GM23338 (cell line): ENCODE data around the gene COX7B2. TPM values are rescaled to one million over a fixed set of nuclear protein-coding genes. Genes with fewer than 3 reads are reported as not detected.

Experiments
- ATAC-seq: fragments of 200-7000 bp; cut with Tn5 transposase; 3 replicates; pipeline ENCODE4 v1.9.1; 2020
- DNase-seq: peaks from one replicate; pipeline ENCODE4 v3.0.0-alpha.2; 2015; ENCODE audit warnings: low spot score
- H2AFZ ChIP-seq: fragments of 200-600 bp; sonication (generic); 2 replicates; pipeline ENCODE4 v1.8.0; 2016; ENCODE audit warnings: antibody characterized with exemption, mild to moderate bottlenecking, moderate library complexity
- H3F3A ChIP-seq: fragments of 200-600 bp; sonication (generic); replicated peaks from 2 replicates; pipeline ENCODE4 v1.8.0; 2017; ENCODE audit warnings: antibody characterized with exemption, mixed run types, low read depth
- H3K27ac ChIP-seq: fragments of 200-600 bp; sonication (generic); 2 replicates; pipeline ENCODE4 v1.6.1; 2016; ENCODE audit warnings: low read depth
- H3K27me3 ChIP-seq: fragments of 200-600 bp; sonication (generic); 2 replicates; pipeline ENCODE4 v1.8.0; 2016; ENCODE audit warnings: mild to moderate bottlenecking, mixed run types, moderate library complexity; ENCODE audit not compliant: insufficient read depth
- H3K36me3 ChIP-seq: fragments of 200-600 bp; sonication (generic); 2 replicates; pipeline ENCODE4 v1.8.0; 2016; ENCODE audit warnings: mild to moderate bottlenecking; ENCODE audit not compliant: insufficient read depth
- H3K4me1 ChIP-seq: fragments of 200-600 bp; sonication (generic); 2 replicates; pipeline ENCODE4 v1.8.0; 2016; ENCODE audit warnings: mild to moderate bottlenecking, moderate library complexity; ENCODE audit not compliant: insufficient read depth
- H3K4me2 ChIP-seq: fragments of 200-600 bp; sonication (generic); 2 replicates; pipeline ENCODE4 v1.7.1; 2017; ENCODE audit warnings: mixed run types
- H3K4me3 ChIP-seq: fragments of 200-600 bp; sonication (generic); 2 replicates; pipeline ENCODE4 v1.6.1; 2016; ENCODE audit warnings: mixed run types
- H3K79me2 ChIP-seq: fragments of 200-600 bp; sonication (generic); replicated peaks from 2 replicates; pipeline ENCODE4 v1.8.0; 2017; ENCODE audit warnings: mild to moderate bottlenecking; ENCODE audit not compliant: insufficient read depth
- H3K9me2 ChIP-seq: fragments of 200-600 bp; sonication (generic); 2 replicates; pipeline ENCODE4 v1.8.0; 2017; ENCODE audit not compliant: insufficient read depth
- H4K20me1 ChIP-seq: fragments of 200-600 bp; sonication (generic); replicated peaks from 2 replicates; pipeline ENCODE4 v1.8.0; 2017; ENCODE audit warnings: mild to moderate bottlenecking; ENCODE audit not compliant: insufficient read depth
- H3K27ac Mint-ChIP-seq: 2 replicates; pipeline ENCODE4 v1.8.0; 2020; ENCODE audit warnings: inconsistent platforms, mild to moderate bottlenecking, moderate library complexity, mixed read lengths
- H3K27me3 Mint-ChIP-seq: 3 replicates; pipeline ENCODE4 v1.8.0; 2022; ENCODE audit warnings: low read depth, mild to moderate bottlenecking, moderate library complexity, mixed read lengths, inconsistent platforms; ENCODE audit not compliant: insufficient read depth, poor library complexity
- H3K36me3 Mint-ChIP-seq: 3 replicates; pipeline ENCODE4 v1.8.0; 2021; ENCODE audit warnings: low read depth, mild to moderate bottlenecking, inconsistent platforms, moderate library complexity, mixed read lengths
- H3K4me1 Mint-ChIP-seq: 3 replicates; pipeline ENCODE4 v1.8.0; 2020; ENCODE audit warnings: mild to moderate bottlenecking, inconsistent platforms, mixed read lengths
- H3K4me3 Mint-ChIP-seq: 3 replicates; pipeline ENCODE4 v1.8.0; 2021; ENCODE audit warnings: moderate library complexity, mild to moderate bottlenecking, inconsistent platforms, mixed read lengths
- H3K9me3 Mint-ChIP-seq: 3 replicates; pipeline ENCODE4 v1.8.0; 2020; ENCODE audit warnings: moderate library complexity, mild to moderate bottlenecking, inconsistent platforms, mixed read lengths
- CREB1 ChIP-seq: fragments of 250-450 bp; sonication (Bioruptor Pico); IDR thresholded peaks from 2 replicates; pipeline ENCODE4 v1.5.0; 2020; ENCODE audit warnings: low read depth, mild to moderate bottlenecking, moderate library complexity
- EZH2 ChIP-seq: fragments of 200-600 bp; sonication (generic); IDR thresholded peaks from one replicate; pipeline ENCODE4 v1.8.0; 2017; ENCODE audit warnings: antibody characterized with exemption, mild to moderate bottlenecking, low read depth; ENCODE audit not compliant: unreplicated experiment
- EZH2phosphoT487 ChIP-seq: fragments of 200-600 bp; sonication (generic); IDR thresholded peaks from one replicate; pipeline ENCODE4 v1.8.1; 2018; ENCODE audit warnings: antibody characterized with exemption; ENCODE audit not compliant: unreplicated experiment
- JUNB ChIP-seq: IDR thresholded peaks from one replicate; pipeline ENCODE4 v1.6.1; 2016; ENCODE audit warnings: antibody characterized with exemption; ENCODE audit not compliant: unreplicated experiment
- NANOG ChIP-seq: IDR thresholded peaks from 2 replicates; pipeline ENCODE4 v1.6.1; 2016; ENCODE audit warnings: antibody characterized with exemption, borderline replicate concordance
- POLR2AphosphoS5 ChIP-seq: IDR thresholded peaks from 2 replicates; pipeline ENCODE4 v1.6.1; 2016; ENCODE audit warnings: antibody characterized with exemption, low read depth
- STAT1 ChIP-seq: IDR thresholded peaks from one replicate; pipeline ENCODE4 v1.6.1; 2016; ENCODE audit warnings: antibody characterized with exemption; ENCODE audit not compliant: unreplicated experiment
- ZNF114 ChIP-seq: fragments of 250-450 bp; sonication (Bioruptor Pico); IDR thresholded peaks from 2 replicates; pipeline ENCODE4 v1.5.0; 2020; ENCODE audit warnings: mild to moderate bottlenecking, moderate library complexity
- ZNF331 ChIP-seq: fragments of 250-450 bp; sonication (Bioruptor Pico); IDR thresholded peaks from 2 replicates; pipeline ENCODE4 v1.5.0; 2020; ENCODE audit warnings: low read depth, mild to moderate bottlenecking, moderate library complexity
- polyA plus RNA-seq: library from polyadenylated mRNA; unstranded; fragments of >200 nt; fragmentation: Nextera tagmentation; extraction: Ambion mirVana; gene quantifications from 2 replicates; pipeline ENCODE4 v1.2.1, GENCODE V29; 2016
- total RNA-seq: library from RNA; depleted of rRNA; stranded (reverse); fragments of >200 nt; shearing (Covaris generic); gene quantifications from 2 replicates; pipeline ENCODE4 v1.2.3, GENCODE V29; 2014
- TF ChIP-seq, protein P1 (sequence below): IDR thresholded peaks from one replicate; pipeline ENCODE4 v1.6.1; 2018; ENCODE audit warnings: antibody characterized with exemption; ENCODE audit not compliant: unreplicated experiment
- TF ChIP-seq, protein P2 (sequence below): fragments of 250-450 bp; sonication (Bioruptor Pico); IDR thresholded peaks from 2 replicates; pipeline ENCODE4 v1.5.0; 2020; ENCODE audit warnings: mild to moderate bottlenecking, moderate library complexity
- TF ChIP-seq, protein P3 (sequence below), 2 experiments: fragments of 200-600 bp in 1 of 2; sonication (generic) in 1 of 2; conservative IDR thresholded peaks; 2 replicates each; pipeline versions ENCODE4 v1.5.1 to v1.6.1; 2016 to 2017; ENCODE audit warnings: antibody characterized with exemption in 2 of 2, low read depth in 2 of 2, mild to moderate bottlenecking in 2 of 2, moderate library complexity in 1 of 2
- TF ChIP-seq, protein P4 (sequence below): IDR thresholded peaks from 2 replicates; pipeline ENCODE4 v1.6.1; 2016; ENCODE audit warnings: antibody characterized with exemption

Gene COX7B2
- total and polyA plus RNA-seq, 2 experiments from 2014 or later = not detected

DNA sequence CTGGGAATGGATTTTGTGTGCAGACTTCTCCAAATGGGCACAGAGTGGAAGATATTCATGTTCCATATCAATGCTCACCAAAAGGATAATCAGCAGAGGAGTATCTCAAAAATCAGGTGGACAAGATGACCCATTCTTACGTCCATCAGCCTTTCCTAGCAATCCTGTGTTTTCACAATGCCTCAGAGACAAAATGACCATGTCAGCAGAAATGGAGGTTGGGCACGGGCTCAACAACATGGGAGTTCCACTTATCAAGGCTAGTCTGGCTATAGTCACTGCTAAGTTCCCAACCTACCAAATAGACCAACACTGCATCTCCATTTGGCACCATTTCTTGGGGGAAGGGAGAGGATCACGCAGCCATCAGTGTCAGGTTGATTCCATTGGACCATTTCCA, 179.0 kb downstream of the COX7B2 start:
- H3K27ac ChIP-seq = no peak overlapping the region
- H3K36me3 Mint-ChIP-seq = peaks cover 41% of the 10 kb centered on the region
- no peak overlapping the region for H3K4me3 Mint-ChIP-seq
- H3K36me3 ChIP-seq = no peaks in the 10 kb centered on the region
- H3K79me2 ChIP-seq = no peaks in the 10 kb centered on the region
- no peak for TF ChIP-seq ZNF331 (CRISPR knock-in tag)
- no peak for TF ChIP-seq EZH2phosphoT487
- TF ChIP-seq, protein P1, sequence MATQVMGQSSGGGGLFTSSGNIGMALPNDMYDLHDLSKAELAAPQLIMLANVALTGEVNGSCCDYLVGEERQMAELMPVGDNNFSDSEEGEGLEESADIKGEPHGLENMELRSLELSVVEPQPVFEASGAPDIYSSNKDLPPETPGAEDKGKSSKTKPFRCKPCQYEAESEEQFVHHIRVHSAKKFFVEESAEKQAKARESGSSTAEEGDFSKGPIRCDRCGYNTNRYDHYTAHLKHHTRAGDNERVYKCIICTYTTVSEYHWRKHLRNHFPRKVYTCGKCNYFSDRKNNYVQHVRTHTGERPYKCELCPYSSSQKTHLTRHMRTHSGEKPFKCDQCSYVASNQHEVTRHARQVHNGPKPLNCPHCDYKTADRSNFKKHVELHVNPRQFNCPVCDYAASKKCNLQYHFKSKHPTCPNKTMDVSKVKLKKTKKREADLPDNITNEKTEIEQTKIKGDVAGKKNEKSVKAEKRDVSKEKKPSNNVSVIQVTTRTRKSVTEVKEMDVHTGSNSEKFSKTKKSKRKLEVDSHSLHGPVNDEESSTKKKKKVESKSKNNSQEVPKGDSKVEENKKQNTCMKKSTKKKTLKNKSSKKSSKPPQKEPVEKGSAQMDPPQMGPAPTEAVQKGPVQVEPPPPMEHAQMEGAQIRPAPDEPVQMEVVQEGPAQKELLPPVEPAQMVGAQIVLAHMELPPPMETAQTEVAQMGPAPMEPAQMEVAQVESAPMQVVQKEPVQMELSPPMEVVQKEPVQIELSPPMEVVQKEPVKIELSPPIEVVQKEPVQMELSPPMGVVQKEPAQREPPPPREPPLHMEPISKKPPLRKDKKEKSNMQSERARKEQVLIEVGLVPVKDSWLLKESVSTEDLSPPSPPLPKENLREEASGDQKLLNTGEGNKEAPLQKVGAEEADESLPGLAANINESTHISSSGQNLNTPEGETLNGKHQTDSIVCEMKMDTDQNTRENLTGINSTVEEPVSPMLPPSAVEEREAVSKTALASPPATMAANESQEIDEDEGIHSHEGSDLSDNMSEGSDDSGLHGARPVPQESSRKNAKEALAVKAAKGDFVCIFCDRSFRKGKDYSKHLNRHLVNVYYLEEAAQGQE = no peak
- no peak for TF ChIP-seq JUNB
- TF ChIP-seq, protein P2, sequence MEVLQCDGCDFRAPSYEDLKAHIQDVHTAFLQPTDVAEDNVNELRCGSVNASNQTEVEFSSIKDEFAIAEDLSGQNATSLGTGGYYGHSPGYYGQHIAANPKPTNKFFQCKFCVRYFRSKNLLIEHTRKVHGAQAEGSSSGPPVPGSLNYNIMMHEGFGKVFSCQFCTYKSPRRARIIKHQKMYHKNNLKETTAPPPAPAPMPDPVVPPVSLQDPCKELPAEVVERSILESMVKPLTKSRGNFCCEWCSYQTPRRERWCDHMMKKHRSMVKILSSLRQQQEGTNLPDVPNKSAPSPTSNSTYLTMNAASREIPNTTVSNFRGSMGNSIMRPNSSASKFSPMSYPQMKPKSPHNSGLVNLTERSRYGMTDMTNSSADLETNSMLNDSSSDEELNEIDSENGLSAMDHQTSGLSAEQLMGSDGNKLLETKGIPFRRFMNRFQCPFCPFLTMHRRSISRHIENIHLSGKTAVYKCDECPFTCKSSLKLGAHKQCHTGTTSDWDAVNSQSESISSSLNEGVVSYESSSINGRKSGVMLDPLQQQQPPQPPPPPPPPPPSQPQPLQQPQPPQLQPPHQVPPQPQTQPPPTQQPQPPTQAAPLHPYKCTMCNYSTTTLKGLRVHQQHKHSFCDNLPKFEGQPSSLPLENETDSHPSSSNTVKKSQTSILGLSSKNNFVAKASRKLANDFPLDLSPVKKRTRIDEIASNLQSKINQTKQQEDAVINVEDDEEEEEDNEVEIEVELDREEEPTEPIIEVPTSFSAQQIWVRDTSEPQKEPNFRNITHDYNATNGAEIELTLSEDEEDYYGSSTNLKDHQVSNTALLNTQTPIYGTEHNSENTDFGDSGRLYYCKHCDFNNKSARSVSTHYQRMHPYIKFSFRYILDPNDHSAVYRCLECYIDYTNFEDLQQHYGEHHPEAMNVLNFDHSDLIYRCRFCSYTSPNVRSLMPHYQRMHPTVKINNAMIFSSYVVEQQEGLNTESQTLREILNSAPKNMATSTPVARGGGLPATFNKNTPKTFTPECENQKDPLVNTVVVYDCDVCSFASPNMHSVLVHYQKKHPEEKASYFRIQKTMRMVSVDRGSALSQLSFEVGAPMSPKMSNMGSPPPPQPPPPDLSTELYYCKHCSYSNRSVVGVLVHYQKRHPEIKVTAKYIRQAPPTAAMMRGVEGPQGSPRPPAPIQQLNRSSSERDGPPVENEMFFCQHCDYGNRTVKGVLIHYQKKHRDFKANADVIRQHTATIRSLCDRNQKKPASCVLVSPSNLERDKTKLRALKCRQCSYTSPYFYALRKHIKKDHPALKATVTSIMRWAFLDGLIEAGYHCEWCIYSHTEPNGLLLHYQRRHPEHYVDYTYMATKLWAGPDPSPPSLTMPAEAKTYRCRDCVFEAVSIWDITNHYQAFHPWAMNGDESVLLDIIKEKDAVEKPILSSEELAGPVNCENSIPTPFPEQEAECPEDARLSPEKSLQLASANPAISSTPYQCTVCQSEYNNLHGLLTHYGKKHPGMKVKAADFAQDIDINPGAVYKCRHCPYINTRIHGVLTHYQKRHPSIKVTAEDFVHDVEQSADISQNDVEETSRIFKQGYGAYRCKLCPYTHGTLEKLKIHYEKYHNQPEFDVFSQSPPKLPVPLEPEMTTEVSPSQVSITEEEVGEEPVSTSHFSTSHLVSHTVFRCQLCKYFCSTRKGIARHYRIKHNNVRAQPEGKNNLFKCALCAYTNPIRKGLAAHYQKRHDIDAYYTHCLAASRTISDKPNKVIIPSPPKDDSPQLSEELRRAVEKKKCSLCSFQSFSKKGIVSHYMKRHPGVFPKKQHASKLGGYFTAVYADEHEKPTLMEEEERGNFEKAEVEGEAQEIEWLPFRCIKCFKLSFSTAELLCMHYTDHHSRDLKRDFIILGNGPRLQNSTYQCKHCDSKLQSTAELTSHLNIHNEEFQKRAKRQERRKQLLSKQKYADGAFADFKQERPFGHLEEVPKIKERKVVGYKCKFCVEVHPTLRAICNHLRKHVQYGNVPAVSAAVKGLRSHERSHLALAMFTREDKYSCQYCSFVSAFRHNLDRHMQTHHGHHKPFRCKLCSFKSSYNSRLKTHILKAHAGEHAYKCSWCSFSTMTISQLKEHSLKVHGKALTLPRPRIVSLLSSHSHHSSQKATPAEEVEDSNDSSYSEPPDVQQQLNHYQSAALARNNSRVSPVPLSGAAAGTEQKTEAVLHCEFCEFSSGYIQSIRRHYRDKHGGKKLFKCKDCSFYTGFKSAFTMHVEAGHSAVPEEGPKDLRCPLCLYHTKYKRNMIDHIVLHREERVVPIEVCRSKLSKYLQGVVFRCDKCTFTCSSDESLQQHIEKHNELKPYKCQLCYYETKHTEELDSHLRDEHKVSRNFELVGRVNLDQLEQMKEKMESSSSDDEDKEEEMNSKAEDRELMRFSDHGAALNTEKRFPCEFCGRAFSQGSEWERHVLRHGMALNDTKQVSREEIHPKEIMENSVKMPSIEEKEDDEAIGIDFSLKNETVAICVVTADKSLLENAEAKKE = no peak
- TF ChIP-seq POLR2AphosphoS5 = no peak
- TF ChIP-seq NANOG = no peak
- TF ChIP-seq CREB1 = no peak
- no peak for TF ChIP-seq ZNF114 (CRISPR knock-in tag)
- TF ChIP-seq, protein P3, sequence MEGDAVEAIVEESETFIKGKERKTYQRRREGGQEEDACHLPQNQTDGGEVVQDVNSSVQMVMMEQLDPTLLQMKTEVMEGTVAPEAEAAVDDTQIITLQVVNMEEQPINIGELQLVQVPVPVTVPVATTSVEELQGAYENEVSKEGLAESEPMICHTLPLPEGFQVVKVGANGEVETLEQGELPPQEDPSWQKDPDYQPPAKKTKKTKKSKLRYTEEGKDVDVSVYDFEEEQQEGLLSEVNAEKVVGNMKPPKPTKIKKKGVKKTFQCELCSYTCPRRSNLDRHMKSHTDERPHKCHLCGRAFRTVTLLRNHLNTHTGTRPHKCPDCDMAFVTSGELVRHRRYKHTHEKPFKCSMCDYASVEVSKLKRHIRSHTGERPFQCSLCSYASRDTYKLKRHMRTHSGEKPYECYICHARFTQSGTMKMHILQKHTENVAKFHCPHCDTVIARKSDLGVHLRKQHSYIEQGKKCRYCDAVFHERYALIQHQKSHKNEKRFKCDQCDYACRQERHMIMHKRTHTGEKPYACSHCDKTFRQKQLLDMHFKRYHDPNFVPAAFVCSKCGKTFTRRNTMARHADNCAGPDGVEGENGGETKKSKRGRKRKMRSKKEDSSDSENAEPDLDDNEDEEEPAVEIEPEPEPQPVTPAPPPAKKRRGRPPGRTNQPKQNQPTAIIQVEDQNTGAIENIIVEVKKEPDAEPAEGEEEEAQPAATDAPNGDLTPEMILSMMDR (conservative IDR thresholded peaks at IDR 0.05; ENCODE audit: low read depth in 2 of 2) = no peak
- TF ChIP-seq STAT1 = no peak
- TF ChIP-seq EZH2 = no peak
- TF ChIP-seq, protein P4, sequence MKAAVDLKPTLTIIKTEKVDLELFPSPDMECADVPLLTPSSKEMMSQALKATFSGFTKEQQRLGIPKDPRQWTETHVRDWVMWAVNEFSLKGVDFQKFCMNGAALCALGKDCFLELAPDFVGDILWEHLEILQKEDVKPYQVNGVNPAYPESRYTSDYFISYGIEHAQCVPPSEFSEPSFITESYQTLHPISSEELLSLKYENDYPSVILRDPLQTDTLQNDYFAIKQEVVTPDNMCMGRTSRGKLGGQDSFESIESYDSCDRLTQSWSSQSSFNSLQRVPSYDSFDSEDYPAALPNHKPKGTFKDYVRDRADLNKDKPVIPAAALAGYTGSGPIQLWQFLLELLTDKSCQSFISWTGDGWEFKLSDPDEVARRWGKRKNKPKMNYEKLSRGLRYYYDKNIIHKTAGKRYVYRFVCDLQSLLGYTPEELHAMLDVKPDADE = no peak
- no peak overlapping the region for H3K4me3 ChIP-seq
- H4K20me1 ChIP-seq = no peaks in the 10 kb centered on the region
- H3K9me2 ChIP-seq = 0 out of 2 replicates have a peak, but pooled peaks cover 7% of the 10 kb centered on the region
- no peak overlapping the region for H3K4me2 ChIP-seq
- H2AFZ ChIP-seq = no peak overlapping the region
- no peak for DNase-seq
- no peaks in the 10 kb centered on the region for H3F3A ChIP-seq
- H3K4me1 ChIP-seq = no peaks in the 10 kb centered on the region
- no peak for ATAC-seq
- no peaks in the 10 kb centered on the region for H3K4me1 Mint-ChIP-seq
- no peak overlapping the region for H3K27ac Mint-ChIP-seq
- no peaks in the 10 kb centered on the region for H3K27me3 Mint-ChIP-seq
- peaks cover 97% of the 10 kb centered on the region for H3K9me3 Mint-ChIP-seq
- no peaks in the 10 kb centered on the region for H3K27me3 ChIP-seq
